ENCODE measurements around the gene LAPTM4A. TPM values are rescaled to one million over a fixed set of nuclear protein-coding genes. Genes with fewer than 3 reads are reported as not detected.
A peak's percentile ranks its signal among the peaks of the same experiment; 100 is the strongest.

LAPTM4A gene
- total RNA-seq, 1 donor from 2014 or later = 196 TPM

GRCh38 chr2:19989342-19989666 lies 62.1 kb downstream of the LAPTM4A start:
- Mint-ChIP-seq H3K27ac (peak overlapping the region; percentile 77), H3K4me1 (ENCODE audit: unreplicated experiment) (peaks cover 25% of the 10 kb centered on the region), H3K4me3 (peak overlapping the region; percentile 96), H3K9me3 (no peaks in the 10 kb centered on the region), H3K27me3 (no peaks in the 10 kb centered on the region), H3K36me3 (peaks cover 13% of the 10 kb centered on the region)
- no peak for TF ChIP-seq CTCF (conservative IDR thresholded peaks at IDR 0.05)
- DNase-seq (ENCODE audit: extremely low spot score, unreplicated experiment) = no peak

GRCh38 chr2:19988600-19988999 lies 62.8 kb downstream of the LAPTM4A start:
- no peak overlapping the region for H3K27ac Mint-ChIP-seq
- DNase-seq (ENCODE audit: extremely low spot score, unreplicated experiment) = no peak
- peaks cover 26% of the 10 kb centered on the region for H3K4me1 Mint-ChIP-seq (ENCODE audit: unreplicated experiment)
- H3K27me3 Mint-ChIP-seq = no peaks in the 10 kb centered on the region
- peaks cover 16% of the 10 kb centered on the region for H3K36me3 Mint-ChIP-seq
- no peak for TF ChIP-seq CTCF (conservative IDR thresholded peaks at IDR 0.05)
- H3K4me3 Mint-ChIP-seq = peak overlapping the region; percentile 96
- H3K9me3 Mint-ChIP-seq = no peaks in the 10 kb centered on the region

GRCh38 chr2:19987936-19988335 lies 63.5 kb downstream of the LAPTM4A start:
- H3K4me1 Mint-ChIP-seq (ENCODE audit: unreplicated experiment) = peaks cover 22% of the 10 kb centered on the region
- H3K4me3 Mint-ChIP-seq = peak overlapping the region; percentile 96
- no peaks in the 10 kb centered on the region for H3K9me3 Mint-ChIP-seq
- DNase-seq (ENCODE audit: extremely low spot score, unreplicated experiment) = no peak
- H3K27ac Mint-ChIP-seq = no peak overlapping the region
- no peak for TF ChIP-seq CTCF (conservative IDR thresholded peaks at IDR 0.05)
- peaks cover 18% of the 10 kb centered on the region for H3K36me3 Mint-ChIP-seq
- no peaks in the 10 kb centered on the region for H3K27me3 Mint-ChIP-seq

Other genes starting within 250 kb of the LAPTM4A start
- 14.0 and 19.0 TPM in 2 replicates for gene TTC32, start 149.6 kb downstream of the LAPTM4A start, total RNA-seq (ENCODE audit: low replicate concordance)
- gene WDR35, start 61.5 kb downstream of the LAPTM4A start, total RNA-seq (ENCODE audit: low replicate concordance) = 4.5 and 15.0 TPM in 2 replicates
- 0.45 and 3.0 TPM in 2 replicates for gene MATN3, start 39.0 kb downstream of the LAPTM4A start, total RNA-seq (ENCODE audit: low replicate concordance)
- gene SDC1, start 173.5 kb upstream of the LAPTM4A start, total RNA-seq (ENCODE audit: low replicate concordance) = 164 and 375 TPM in 2 replicates

All from type B pancreatic cell (in vitro differentiated cells).